ENCODE data around the gene ZNF841.
A peak's percentile ranks its signal among the peaks of the same experiment; 100 is the strongest.
"Not testable (repeated sequence)": the region's sequence is repeated elsewhere in the genome, so short reads cannot be mapped to it uniquely, and the experiment has no call there.

Gene ZNF841

DNA sequence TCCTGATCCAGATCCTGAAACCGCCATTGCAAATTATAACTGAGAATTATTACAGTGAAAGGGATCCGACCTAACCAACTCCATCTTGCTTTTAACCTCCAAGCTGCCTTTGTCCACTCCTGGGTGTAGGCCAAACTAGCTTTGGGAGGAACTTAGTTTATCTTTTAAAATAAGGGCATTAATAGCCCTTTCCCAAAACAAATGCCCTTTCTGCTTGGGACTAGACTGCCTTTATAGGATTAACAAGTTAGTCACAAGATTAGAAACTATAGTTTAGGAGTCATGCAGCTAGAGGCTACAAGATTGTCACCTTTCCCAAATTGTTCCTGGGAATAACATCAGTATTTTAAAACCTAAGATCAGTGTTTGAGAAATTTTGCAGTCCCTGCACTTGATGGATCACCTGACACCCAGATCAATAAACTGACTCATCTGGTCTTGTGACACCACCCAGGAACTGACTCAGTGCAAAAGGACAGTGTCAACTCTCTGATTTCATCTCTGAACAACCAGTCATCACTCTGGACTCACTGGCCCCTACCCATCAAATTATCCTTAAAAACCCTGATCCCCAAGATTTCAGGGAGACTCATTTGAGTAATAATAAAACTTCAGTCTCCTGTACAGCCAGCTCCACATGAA, 4.1 kb upstream of the ZNF841 start:
- no peak overlapping the region for H3K4me3 Mint-ChIP-seq
- peaks cover 11% of the 10 kb centered on the region for H3K4me1 Mint-ChIP-seq
- DNase-seq (ENCODE audit: low spot score in 2 of 2) (no peak), ATAC-seq (peak; percentile 46)
- H3K36me3 Mint-ChIP-seq: peaks cover 9% of the 10 kb centered on the region
- peaks cover 10% of the 10 kb centered on the region for H3K9me3 Mint-ChIP-seq
- H3K27ac Mint-ChIP-seq: no peak overlapping the region

DNA sequence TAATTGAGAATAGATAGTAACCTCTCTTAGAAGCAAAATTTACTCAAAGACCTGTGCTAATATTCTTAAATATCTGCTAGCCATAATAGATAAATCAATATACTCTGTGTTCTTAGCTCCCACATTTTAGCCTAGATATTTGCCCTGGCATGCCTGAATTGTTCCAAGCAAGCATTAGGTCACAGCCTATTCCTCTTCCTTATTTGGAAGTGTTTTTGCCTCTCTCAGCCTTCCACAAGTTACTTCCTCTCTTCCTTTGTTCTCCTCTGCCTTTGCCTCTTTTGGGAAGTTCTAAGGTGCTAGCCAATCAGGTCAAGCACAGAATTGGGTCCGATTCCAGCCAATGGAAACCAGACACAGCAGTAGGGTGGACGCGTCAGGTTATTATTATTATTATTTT, 851 bp upstream of the ZNF841 start:
- Mint-ChIP-seq H3K4me3 (peak overlapping the region; percentile 96), H3K9me3 (peaks cover 19% of the 10 kb centered on the region), H3K36me3 (peaks cover 38% of the 10 kb centered on the region), H3K4me1 (peaks cover 30% of the 10 kb centered on the region)
- not testable (repeated sequence) for DNase-seq (ENCODE audit: low spot score in 2 of 2); ATAC-seq; H3K27ac Mint-ChIP-seq

DNA sequence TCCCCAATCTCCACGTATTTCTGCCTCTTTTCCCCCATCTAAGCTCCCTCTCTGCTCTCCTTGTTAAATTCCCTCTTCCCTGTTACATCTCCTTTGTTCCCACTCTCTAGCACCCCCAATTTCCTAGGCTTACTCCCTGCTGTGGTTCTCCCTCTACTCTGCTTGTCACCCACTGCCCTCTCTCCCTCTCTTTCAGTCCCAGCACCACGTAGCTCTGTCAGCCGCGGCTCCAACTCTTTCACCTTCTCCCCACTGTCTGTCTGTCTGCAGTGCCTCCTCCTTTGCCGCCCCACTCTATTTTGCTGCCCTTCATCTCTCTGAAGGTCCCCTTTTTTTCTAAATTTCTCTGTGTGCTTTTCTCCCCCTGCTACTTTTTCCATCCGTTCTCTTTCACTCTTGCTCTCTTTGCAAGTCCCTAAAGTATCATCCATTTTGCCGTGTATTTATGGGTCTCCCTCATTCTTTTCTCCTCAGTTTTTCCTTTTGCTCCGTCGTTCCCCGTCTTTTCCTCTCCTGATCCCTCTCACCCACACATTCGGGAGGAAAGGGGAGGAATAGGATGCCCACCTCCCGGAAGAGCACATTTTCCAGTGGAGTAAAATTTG, 937 bp downstream of the ZNF841 start:
- Mint-ChIP-seq H3K4me3 (peak overlapping the region; percentile 96), H3K36me3 (peaks cover 56% of the 10 kb centered on the region), H3K9me3 (peaks cover 28% of the 10 kb centered on the region), H3K27ac (peak overlapping the region; percentile 99), H3K4me1 (peaks cover 40% of the 10 kb centered on the region)
- DNase-seq (ENCODE audit: low spot score in 2 of 2) (no peak), ATAC-seq (no peak)

DNA sequence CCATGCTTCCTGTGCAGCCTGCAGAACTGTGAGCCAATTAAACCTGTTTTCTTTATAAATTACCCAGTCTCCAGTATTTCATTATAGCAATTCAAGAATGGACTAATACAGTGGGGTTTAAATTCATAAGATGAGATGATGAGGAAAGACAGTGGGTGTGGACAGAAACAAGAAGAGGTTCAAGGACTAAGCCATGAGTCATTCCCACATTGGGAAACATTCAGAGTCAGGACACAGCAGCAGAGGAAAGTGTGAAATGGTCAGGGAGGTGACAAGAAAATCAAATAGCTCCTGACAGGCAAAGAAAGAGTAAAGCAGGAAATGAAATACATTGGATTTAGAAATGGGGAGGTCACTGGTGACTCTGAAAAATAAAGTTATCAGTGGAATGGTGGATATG, 9.1 kb downstream of the ZNF841 start:
- Mint-ChIP-seq H3K4me1 (peaks cover 24% of the 10 kb centered on the region), H3K27ac (no peak overlapping the region), H3K4me3 (no peak overlapping the region), H3K36me3 (peaks cover 100% of the 10 kb centered on the region), H3K9me3 (peaks cover 16% of the 10 kb centered on the region)
- no peak for DNase-seq (ENCODE audit: low spot score in 2 of 2)
- ATAC-seq: no peak

DNA sequence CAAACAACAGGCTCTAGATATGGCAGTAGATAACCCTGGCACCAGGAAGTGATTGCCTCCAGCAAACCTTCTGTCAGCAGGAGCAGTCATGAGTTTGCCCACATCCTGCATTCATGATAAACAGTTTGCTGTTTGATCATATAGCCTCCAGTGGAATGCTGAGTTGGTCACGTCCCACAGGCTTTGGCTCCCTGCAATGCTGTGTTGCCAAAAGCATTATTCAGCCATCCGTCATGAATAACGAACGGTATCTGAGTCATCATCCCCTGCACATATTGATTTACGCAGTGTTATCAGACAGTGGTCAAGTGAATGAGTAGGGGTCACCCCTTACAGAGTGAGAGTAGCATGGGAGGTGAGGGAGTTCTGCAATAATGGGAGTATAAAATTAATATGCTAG, 25.1 kb downstream of the ZNF841 start:
- no peak overlapping the region for H3K27ac Mint-ChIP-seq
- H3K4me1 Mint-ChIP-seq: peaks cover 7% of the 10 kb centered on the region
- H3K4me3 Mint-ChIP-seq: no peak overlapping the region
- DNase-seq (ENCODE audit: low spot score in 2 of 2): no peak
- ATAC-seq: no peak
- peaks cover 47% of the 10 kb centered on the region for H3K9me3 Mint-ChIP-seq
- H3K36me3 Mint-ChIP-seq: peaks cover 99% of the 10 kb centered on the region

DNA sequence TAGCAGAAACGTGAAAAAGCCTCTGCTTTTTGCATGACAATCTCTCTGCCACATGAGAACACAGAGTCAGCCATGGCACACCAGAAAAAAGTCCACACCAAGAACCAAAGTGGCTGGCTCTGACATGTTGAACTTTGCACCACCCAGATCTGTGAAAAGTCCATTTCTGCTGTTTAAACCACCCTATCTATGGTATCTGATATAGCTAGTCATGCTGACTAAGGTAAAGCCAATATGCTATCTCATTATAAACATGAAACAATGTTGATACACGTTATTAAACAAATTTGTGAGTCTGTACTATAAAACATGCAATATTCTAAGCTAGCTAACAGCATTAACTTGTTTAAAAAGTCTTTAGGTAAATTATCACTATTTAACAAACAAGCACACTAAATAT, 25.9 kb downstream of the ZNF841 start:
- no peak for DNase-seq (ENCODE audit: low spot score in 2 of 2)
- H3K9me3 Mint-ChIP-seq: peaks cover 44% of the 10 kb centered on the region
- H3K27ac Mint-ChIP-seq: no peak overlapping the region
- no peak for ATAC-seq
- peaks cover 99% of the 10 kb centered on the region for H3K36me3 Mint-ChIP-seq
- H3K4me3 Mint-ChIP-seq: no peak overlapping the region
- peaks cover 7% of the 10 kb centered on the region for H3K4me1 Mint-ChIP-seq

DNA sequence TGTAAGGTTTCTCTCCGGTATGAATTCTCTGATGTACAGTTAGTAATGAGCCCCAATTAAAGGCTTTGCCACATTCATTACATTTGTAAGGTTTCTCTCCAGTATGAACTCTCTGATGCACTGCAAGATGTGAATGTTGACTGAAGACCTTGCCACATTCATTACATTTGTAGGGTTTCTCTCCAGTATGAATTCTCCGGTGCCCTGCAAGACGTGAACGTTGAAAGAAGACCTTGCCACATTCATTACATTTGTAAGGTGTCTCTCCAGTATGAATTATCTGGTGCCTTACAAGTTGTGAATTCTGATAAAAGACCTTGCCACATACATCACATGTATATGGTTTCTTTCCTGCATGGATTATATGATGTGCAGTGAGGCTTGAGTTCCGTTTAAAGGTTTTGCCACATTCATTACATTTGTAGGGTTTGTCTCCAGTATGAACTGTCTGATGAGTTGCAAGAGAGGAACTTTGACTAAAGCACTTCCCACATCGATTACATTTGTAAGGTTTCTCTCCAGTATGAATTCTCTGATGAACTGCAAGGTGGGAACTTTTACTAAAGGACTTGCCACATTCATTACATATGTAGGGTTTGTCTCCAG, 29.2 kb downstream of the ZNF841 start:
- no peak for DNase-seq (ENCODE audit: low spot score in 2 of 2)
- peaks cover 7% of the 10 kb centered on the region for H3K4me1 Mint-ChIP-seq
- no peak overlapping the region for H3K27ac Mint-ChIP-seq
- peaks cover 34% of the 10 kb centered on the region for H3K9me3 Mint-ChIP-seq
- ATAC-seq: no peak
- no peak overlapping the region for H3K4me3 Mint-ChIP-seq
- peaks cover 70% of the 10 kb centered on the region for H3K36me3 Mint-ChIP-seq

DNA sequence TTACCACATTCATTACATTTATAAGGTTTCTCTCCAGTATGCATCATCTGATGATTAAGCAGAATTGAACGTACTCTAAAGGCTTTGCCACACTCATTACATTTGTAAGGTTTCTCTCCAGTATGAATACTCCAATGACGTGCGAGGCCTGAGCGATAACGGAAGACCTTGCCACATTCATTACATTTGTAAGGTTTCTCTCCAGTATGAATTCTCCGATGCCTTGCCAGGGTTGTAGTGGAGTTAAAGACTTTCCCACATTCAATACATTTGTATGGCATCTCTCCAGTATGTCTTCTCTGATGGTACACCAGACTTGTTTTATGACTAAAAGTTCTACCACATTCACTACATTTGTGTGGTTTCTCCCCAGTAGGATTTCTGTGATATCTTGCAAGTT, 30.2 kb downstream of the ZNF841 start:
- Mint-ChIP-seq H3K27ac (no peak overlapping the region), H3K36me3 (peaks cover 61% of the 10 kb centered on the region), H3K4me1 (no peaks in the 10 kb centered on the region), H3K4me3 (no peak overlapping the region), H3K9me3 (peaks cover 25% of the 10 kb centered on the region)
- ATAC-seq (no peak), DNase-seq (ENCODE audit: low spot score in 2 of 2) (no peak)

DNA sequence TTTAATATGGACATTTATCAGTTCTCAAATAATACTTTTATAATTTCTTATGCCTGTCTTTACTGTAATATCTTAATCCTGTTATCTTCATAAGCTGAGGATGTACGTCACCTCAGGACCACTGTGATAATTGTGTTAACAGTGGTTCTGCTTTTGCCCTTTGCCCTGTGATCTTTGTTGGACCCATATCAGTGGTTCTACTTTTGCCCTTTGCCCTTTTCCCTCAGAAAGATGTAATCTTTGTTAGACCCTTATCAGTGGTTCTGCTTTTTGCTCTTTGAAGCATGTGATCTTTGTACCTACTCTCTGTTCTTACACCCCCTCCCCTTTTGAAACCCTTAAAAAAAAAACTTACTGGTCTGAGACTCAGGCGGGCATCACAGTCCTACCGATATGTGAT, 39.1 kb downstream of the ZNF841 start:
- not testable (repeated sequence) for ATAC-seq; H3K4me1 Mint-ChIP-seq; H3K36me3 Mint-ChIP-seq; H3K4me3 Mint-ChIP-seq; H3K27ac Mint-ChIP-seq; DNase-seq (ENCODE audit: low spot score in 2 of 2)
- peaks cover 23% of the 10 kb centered on the region for H3K9me3 Mint-ChIP-seq

DNA sequence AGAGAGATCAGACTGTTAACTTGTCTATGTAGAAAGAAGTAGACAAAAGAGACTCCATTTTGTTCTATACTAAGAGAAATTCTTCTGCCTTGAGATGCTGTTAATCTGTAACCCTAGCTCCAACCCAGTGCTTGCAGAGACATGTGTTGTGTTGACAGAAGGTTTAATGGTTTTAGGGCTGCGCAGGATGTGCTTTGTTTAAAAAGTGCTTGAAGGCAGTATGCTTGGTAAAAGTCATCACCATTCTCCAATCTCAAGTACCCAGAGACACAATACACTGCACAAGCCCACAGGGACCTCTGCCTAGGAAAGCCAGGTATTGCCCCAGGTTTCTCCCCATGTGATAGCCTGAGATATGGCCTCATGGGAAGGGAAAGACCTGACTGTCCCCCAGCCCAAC, 43.8 kb downstream of the ZNF841 start:
- H3K27ac Mint-ChIP-seq; DNase-seq (ENCODE audit: low spot score in 2 of 2); H3K4me3 Mint-ChIP-seq; ATAC-seq: not testable (repeated sequence)
- Mint-ChIP-seq H3K9me3 (peaks cover 33% of the 10 kb centered on the region), H3K36me3 (peaks cover 26% of the 10 kb centered on the region), H3K4me1 (peaks cover 23% of the 10 kb centered on the region)

DNA sequence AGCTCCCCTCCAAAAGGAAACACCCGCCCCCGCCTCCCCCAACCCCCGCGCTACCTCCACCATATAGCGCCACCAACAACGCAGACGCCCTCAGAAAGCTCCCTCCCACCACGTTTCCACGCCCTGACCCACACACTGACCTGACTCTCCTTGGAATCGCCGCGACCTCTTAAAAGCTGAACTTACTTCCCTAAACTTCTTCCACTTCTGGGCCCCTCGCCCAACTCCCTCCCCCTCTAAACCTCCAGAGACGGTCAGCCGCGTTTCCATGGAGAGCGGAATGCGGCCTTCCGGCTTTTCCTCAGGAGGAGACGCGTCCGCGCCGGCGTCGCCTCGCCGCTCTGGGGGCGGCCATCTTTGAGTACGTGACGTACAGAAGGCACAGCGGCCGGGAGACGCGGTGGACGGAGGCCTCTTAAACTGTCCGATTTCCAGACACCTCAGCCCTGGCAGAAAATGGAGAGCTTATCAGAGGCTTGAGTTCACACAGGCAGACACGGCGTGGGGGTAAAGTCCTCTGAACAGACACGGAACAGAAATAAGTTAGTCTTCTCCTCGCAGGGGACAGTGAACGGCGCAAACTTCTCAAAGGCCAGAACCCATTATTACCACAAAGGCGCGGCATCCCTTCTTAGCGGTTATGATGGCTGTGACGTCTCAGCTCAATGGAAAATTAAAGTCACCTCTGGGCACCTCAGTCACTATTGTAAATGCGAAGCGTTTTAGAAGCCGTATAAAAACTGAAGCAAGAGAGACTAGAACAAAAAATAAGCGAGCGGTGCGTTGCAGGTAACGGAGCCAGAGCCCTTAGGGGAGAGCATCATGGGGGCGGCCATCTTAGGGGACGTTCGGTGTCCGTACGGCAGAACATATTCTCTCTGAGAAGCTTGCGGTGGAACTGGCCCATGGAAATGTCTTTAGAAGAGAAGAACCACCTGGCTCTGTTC, 46.7 kb downstream of the ZNF841 start, which contains the start of gene ZNF432:
Gene ZNF432 (minus strand): TSS at position 284 of the 947 bp plus-strand sequence. CDS start 1,970 bp downstream, outside the sequence.
- peak within 1 kb of the TSS; percentile 99 for H3K27ac Mint-ChIP-seq
- peaks cover 55% of the 10 kb centered on the region for H3K36me3 Mint-ChIP-seq
- H3K4me1 Mint-ChIP-seq: peaks cover 23% of the 10 kb centered on the region
- H3K9me3 Mint-ChIP-seq: peaks cover 23% of the 10 kb centered on the region
- peak; percentile 94 for ATAC-seq
- peak within 1 kb of the TSS; percentile 95 for H3K4me3 Mint-ChIP-seq
- DNase-seq (ENCODE audit: low spot score in 2 of 2): peak; percentile 68 to 88

DNA sequence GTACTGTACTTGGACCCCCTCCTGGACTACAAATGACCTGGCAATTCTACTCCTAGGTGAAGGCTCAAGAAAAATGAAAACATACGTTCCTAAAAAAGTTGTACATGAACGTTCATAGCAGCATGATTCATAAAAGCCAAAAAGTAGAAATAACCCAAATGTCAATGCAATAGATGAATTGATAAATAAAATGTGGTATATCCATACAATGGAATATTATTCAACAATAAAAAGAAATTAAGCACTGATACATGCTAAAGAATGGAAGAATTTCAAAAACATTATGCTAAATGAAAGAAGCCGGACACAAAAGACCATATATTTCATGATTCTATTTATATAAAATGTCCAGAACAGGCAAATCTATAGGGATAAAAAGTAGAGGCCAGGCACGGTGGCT, 56.4 kb downstream of the ZNF841 start:
- H3K9me3 Mint-ChIP-seq: peaks cover 34% of the 10 kb centered on the region
- DNase-seq (ENCODE audit: low spot score in 2 of 2) (no peak), ATAC-seq (no peak)
- H3K27ac Mint-ChIP-seq: no peak overlapping the region
- H3K4me1 Mint-ChIP-seq: no peaks in the 10 kb centered on the region
- H3K36me3 Mint-ChIP-seq: peaks cover 95% of the 10 kb centered on the region
- no peak overlapping the region for H3K4me3 Mint-ChIP-seq

DNA sequence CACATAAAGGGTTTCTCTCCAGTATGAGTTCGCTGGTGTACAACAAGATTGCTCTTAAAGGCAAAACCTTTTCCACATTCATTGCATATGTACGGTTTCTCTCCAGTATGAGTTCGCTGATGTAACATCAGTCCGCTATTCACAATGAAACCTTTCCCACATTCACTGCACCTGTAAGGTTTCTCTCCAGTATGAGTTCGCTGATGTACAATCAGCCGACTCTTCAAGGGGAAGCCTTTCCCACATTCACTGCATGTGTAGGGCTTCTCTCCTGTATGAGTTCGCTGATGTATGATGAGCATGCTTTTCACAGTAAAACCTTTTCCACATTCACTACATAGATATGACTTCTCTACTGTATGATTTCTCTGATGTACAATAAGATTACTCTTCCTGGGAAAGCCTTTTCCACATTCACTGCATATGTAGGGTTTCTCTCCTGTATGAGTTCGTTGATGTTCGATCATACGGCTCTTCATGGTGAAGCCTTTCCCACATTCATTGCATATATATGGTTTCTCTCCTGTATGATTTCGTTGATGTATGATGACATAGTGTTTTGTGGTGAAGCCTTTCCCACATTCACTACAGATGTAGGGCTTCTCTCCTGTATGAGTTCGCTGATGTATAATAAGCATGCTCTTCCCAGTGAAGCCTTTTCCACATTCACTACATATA, 61.4 kb downstream of the ZNF841 start:
- no peak overlapping the region for H3K4me3 Mint-ChIP-seq
- H3K27ac Mint-ChIP-seq: no peak overlapping the region
- H3K4me1 Mint-ChIP-seq: no peaks in the 10 kb centered on the region
- no peak for ATAC-seq
- peaks cover 32% of the 10 kb centered on the region for H3K9me3 Mint-ChIP-seq
- H3K36me3 Mint-ChIP-seq: peaks cover 54% of the 10 kb centered on the region
- no peak for DNase-seq (ENCODE audit: low spot score in 2 of 2)

DNA sequence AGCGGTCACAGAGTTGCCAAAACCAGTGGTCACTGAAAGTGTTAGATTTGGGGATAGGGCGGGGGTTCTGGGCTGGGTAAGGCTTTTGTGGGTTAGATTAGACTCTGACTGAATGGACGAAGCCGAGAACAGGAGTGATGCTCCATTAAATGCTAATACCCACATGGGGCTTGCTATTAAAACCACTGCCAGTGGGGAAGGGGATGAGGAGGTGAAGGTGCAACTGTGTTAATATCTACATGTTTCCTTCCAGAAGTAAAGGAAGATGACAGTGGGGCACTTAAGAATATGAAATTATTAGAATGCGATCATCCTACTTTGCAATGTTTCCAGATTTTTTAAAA, 66.8 kb downstream of the ZNF841 start:
- Mint-ChIP-seq H3K4me3 (peak overlapping the region; percentile 90), H3K4me1 (peaks cover 20% of the 10 kb centered on the region), H3K36me3 (peaks cover 42% of the 10 kb centered on the region), H3K27ac (peak overlapping the region; percentile 98), H3K9me3 (peaks cover 20% of the 10 kb centered on the region)
- peak; percentile 34 for ATAC-seq
- no peak for DNase-seq (ENCODE audit: low spot score in 2 of 2)

All from stimulated activated effector memory CD8-positive, alpha-beta T cell treated with anti-CD3 and anti-CD28 coated beads, Interleukin-12 subunit alpha, Interleukin-12 subunit beta, amount 100 ng/mL, for 72 hours (primary cell).